SH-SY5Y (cell line): ENCODE results near the gene IGF1R.

Experiments used
- GATA2 ChIP-seq: IDR thresholded peaks from 2 replicates; pipeline ENCODE4 v1.6.1; 2011; ENCODE audit warnings: mild to moderate bottlenecking, low read depth, low read length
- GATA3 ChIP-seq: IDR thresholded peaks from 2 replicates; pipeline ENCODE4 v1.6.1; 2011; ENCODE audit warnings: low read depth, mild to moderate bottlenecking, low read length, moderate library complexity

Gene IGF1R

DNA sequence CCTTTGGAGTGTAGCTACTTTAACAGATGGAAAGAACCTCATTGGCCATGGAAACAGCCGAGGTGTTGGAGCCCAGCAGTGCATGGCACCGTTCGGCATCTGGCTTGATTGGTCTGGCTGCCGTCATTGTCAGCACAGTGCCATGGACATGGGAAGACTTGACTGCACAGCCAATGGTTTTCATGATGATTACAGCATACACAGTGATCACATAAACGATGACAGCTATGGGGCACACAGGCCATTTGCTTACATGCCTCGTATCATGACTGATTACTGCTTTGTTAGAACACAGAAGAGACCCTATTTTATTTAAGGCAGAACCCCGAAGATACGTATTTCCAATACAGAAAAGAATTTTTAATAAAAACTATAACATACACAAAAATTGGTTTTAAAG lies 315.1 kb downstream of the IGF1R start:
- no peak for TF ChIP-seq GATA2
- no peak for TF ChIP-seq GATA3

- TF ChIP-seq GATA2 (no peak), GATA3 (no peak)
Measured at GRCh38 chr15:98964466-98965133, 316.3 kb downstream of the IGF1R start.

GRCh38 chr15:98965597-98965996 lies 317.3 kb downstream of the IGF1R start:
- no peak for TF ChIP-seq GATA3
- no peak for TF ChIP-seq GATA2

DNA sequence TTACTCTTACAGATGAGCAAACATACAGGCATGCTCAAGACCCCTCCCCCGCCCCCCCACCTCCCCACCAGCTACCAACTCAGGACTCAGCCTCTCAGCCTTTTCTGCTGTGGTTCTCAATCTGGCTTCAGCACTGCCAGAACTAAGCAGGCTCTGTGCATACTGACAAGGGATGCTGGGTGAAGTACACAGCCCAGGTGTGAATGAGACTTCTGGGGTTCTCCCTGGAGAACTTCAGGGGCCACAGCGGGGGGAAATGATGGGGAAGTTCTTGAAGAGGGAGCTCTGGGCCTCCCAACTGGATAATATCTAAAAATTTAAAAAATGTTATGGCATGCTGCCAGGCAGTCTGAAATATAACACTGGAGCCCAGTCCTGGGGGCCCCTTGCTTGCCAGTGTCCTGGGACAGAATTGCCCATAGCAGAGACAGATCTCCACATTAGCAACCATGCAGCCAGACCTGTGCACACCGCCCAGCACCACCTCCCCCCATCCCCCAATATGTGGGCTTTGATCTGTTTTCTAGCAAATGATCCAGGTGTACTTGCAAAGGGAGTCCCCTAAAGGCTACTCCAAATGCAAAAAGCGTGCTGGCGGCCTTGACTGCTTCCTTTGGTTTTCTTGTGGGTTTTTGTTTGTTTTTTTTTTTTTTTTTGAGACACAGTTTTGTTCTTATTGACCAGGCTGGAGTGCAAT lies 317.9 kb downstream of the IGF1R start:
- TF ChIP-seq GATA3 = no peak
- TF ChIP-seq GATA2 = no peak

- TF ChIP-seq GATA3 = no peak
- TF ChIP-seq GATA2 = no peak
Measured at GRCh38 chr15:98967096-98967495, 318.8 kb downstream of the IGF1R start.

- TF ChIP-seq GATA3 = no peak
- no peak for TF ChIP-seq GATA2
Measured at GRCh38 chr15:98967916-98968315, 319.6 kb downstream of the IGF1R start.

DNA sequence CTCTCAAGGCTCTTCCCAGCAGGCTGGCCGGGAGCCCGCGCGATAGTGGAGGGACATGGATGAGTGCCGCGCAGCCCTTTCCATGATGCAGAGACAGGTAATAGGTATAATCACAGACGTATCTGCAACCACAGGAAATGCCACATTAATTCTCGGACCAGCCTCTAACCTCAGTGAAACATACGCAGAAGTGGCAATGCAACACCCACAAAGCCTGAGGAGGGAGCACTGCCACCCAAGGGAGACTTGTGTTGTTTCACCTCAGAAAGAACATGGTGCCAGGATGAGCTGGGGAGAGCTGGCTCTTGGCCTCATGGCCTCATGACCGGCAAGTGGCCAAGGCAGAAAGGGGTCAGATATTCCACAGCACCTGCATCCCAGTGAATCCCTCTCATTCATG lies 320.2 kb downstream of the IGF1R start:
- no peak for TF ChIP-seq GATA3
- TF ChIP-seq GATA2 = no peak

- TF ChIP-seq GATA3 = no peak
- no peak for TF ChIP-seq GATA2
Measured at GRCh38 chr15:98969126-98969735, 320.9 kb downstream of the IGF1R start.

DNA sequence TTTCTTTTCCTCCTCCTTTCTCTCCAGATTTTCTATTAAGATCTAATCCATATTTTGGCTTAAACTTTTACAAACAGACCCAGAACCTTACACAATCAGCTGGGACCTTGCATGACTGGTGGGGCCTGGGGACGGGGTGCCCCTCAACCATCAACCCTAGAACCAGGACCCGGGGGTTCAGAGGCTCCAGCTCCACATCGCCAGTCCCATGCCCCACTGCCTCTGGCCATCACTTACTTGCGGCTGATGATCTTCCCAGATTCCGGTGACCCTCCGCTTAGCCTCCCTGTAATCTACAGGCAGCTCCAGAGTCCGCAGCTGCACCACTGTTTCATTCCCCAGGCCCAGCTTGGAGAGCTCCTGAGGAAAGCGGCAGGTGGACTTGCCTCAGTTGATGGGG lies 322.5 kb downstream of the IGF1R start:
- TF ChIP-seq GATA2 = no peak
- TF ChIP-seq GATA3 = no peak

DNA sequence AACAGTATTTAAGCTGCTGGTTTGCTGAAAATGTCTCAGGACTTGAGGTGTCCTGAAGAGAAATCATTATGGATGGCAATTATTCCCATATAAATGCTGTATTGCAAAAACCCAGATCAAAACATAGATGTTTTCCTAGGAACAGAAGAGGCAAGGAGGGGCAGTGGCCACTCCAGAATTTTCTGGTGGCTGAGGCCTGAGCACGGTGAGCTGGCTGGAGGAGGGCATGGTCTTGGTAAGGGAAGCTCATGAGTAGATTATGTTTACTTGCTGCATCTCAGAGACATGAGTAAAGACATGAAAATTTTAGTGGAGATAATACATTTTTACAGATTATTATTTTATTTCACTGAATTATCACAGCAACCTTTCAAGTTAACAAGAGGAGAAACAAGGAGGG lies 328.2 kb downstream of the IGF1R start:
- TF ChIP-seq GATA3 (no peak), GATA2 (no peak)

- no peak for TF ChIP-seq GATA2
- TF ChIP-seq GATA3 = no peak
Measured at GRCh38 chr15:98977441-98977840, 329.1 kb downstream of the IGF1R start.

GRCh38 chr15:98978153-98978552 lies 329.8 kb downstream of the IGF1R start:
- TF ChIP-seq GATA2 (no peak), GATA3 (no peak)

DNA sequence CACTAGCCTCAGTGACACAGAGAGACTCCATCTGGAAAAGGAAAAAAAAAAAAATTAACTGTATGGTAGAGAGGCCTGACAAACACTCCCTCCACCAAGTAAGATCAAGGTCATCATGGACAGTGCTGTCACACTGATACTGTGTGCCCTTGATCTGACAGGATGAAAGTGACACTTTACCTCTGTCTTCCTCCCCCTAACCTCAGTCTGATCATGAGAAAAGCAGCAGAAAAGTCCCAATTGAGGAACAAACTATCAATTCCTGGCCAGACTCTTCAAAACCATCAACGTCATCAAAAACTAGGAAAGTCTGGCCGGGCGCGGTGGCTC lies 332.5 kb downstream of the IGF1R start:
- no peak for TF ChIP-seq GATA3
- no peak for TF ChIP-seq GATA2

DNA sequence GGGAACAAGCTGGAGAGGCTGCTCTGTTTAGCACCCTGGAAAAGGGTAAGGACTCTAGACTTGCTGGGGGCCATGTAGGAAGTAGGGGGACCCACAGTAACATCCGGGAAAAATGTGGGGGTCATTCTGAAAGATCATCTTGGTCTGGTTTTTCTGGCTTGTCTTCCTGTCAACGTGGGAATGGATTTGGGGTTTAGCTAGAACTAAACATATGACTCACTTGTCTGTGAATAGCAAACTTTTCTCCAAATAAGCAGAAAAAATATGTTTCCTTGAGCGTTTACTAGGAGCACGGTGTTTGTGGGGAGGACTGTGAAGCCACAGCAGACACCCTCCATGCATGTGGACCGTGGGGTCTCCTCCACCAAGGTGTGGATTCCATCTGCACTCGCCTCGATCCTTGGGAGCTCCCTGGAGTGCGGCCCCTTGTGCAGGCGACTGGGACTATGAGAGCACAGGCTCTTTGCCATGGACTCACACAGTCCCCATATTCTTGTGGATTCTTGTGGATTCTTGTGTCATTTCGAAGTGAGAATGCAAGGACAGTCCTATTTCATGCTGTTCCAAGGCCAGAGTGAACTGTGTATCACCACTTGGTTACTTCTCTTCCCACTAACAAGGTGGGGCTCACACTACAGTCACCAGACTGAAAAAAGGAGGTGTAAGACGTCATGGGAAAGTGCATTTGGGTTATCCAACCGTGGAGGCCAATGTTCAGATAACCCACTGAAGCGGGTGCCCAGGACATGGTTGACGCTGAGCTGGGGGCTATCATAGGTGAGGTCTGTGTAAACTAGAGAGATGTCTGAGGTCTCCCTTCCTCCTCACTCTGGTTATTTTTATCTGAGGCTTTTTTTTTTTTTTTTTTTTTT lies 333.7 kb downstream of the IGF1R start:
- TF ChIP-seq GATA3 = no peak
- no peak for TF ChIP-seq GATA2
